Keratinocyte (primary cell): ENCODE measurements around the gene NDUFAF4. TPM values are rescaled to one million over a fixed set of nuclear protein-coding genes. Genes with fewer than 3 reads are reported as not detected.

Experiments
- DNase-seq: peaks from one replicate; pipeline ENCODE4 v3.0.0-alpha.2; 2011; ENCODE audit warnings: low read depth, missing footprints, low spot score
- FAIRE-seq: peaks from 2 replicates; lab custom pipeline; 2011; peaks lifted over from hg19 to GRCh38; lab: Jason Lieb, UNC
- H2AFZ ChIP-seq: 2 replicates; pipeline ENCODE4 v1.6.0; 2012; ENCODE audit warnings: low read length, control low read depth, inconsistent platforms; ENCODE audit not compliant: control insufficient read depth
- H3K27ac ChIP-seq: 2 replicates; pipeline ENCODE4 v1.5.1; 2011; ENCODE audit warnings: low read length; ENCODE audit not compliant: control insufficient read depth, insufficient read depth
- H3K27me3 ChIP-seq: 3 replicates; pipeline ENCODE4 v1.6.0; 2011; ENCODE audit warnings: low read length; ENCODE audit not compliant: control insufficient read depth, insufficient read depth; ENCODE audit errors: extremely low read depth
- H3K36me3 ChIP-seq, 2 experiments: 2 replicates in 1 of 2; 3 replicates in 1 of 2; pipeline ENCODE4 v1.5.1; 2011; ENCODE audit warnings: low read length in 2 of 2, mild to moderate bottlenecking in 1 of 2; ENCODE audit not compliant: control insufficient read depth in 2 of 2, insufficient read depth in 2 of 2; ENCODE audit errors: extremely low read depth in 1 of 2
- H3K4me1 ChIP-seq: 3 replicates; pipeline ENCODE4 v1.5.1; 2011; ENCODE audit warnings: low read length; ENCODE audit not compliant: control insufficient read depth, insufficient read depth; ENCODE audit errors: extremely low read depth
- H3K4me2 ChIP-seq: 3 replicates; pipeline ENCODE4 v1.6.0; 2011; ENCODE audit warnings: low read depth, low read length; ENCODE audit not compliant: control insufficient read depth, insufficient read depth; ENCODE audit errors: extremely low read depth
- H3K4me3 ChIP-seq, 3 experiments: fragments of 200-600 bp in 1 of 3; sonication (generic) in 1 of 3; 2 replicates in 2 of 3; 3 replicates in 1 of 3; pipeline ENCODE4 v1.5.1; 2011 to 2016; ENCODE audit warnings: low read length in 3 of 3, mild to moderate bottlenecking in 3 of 3, control low read depth in 2 of 3, inconsistent platforms in 1 of 3, low read depth in 1 of 3, mixed read lengths in 1 of 3, mixed run types in 1 of 3, moderate library complexity in 1 of 3; ENCODE audit not compliant: control insufficient read depth in 2 of 3, insufficient read depth in 2 of 3; ENCODE audit errors: extremely low read depth in 1 of 3
- H3K79me2 ChIP-seq: 2 replicates; pipeline ENCODE4 v1.6.0; 2012; ENCODE audit warnings: low read length; ENCODE audit not compliant: control insufficient read depth, insufficient read depth
- H3K9ac ChIP-seq: 3 replicates; pipeline ENCODE4 v1.6.0; 2011; ENCODE audit warnings: low read length; ENCODE audit not compliant: control insufficient read depth, insufficient read depth; ENCODE audit errors: extremely low read depth
- H3K9me1 ChIP-seq: 3 replicates; pipeline ENCODE4 v1.6.0; 2011; ENCODE audit warnings: low read length; ENCODE audit not compliant: control insufficient read depth, insufficient read depth; ENCODE audit errors: extremely low read depth
- H3K9me3 ChIP-seq: 2 replicates; pipeline ENCODE4 v1.5.1; 2012; ENCODE audit warnings: low read depth, low read length; ENCODE audit not compliant: control insufficient read depth
- H4K20me1 ChIP-seq: 3 replicates; pipeline ENCODE4 v1.6.0; 2011; ENCODE audit warnings: low read length; ENCODE audit not compliant: control insufficient read depth, insufficient read depth; ENCODE audit errors: extremely low read depth
- EZH2 ChIP-seq: IDR thresholded peaks from one replicate; pipeline ENCODE4 v1.6.1; 2012; ENCODE audit warnings: inconsistent platforms, mild to moderate bottlenecking, low read length, moderate library complexity
- dilution Hi-C: fragments of 300-500 bp; cut with MboI; formaldehyde crosslinking; loops from one replicate; pipeline ENCODE4 v1.7.0; 2020; ENCODE audit warnings: low sequenced_read_pairs; ENCODE audit not compliant: extremely low pct_ligation_motif_present
- polyA plus RNA-seq, 5 experiments: library from polyadenylated mRNA; depleted of rRNA in 3 of 5; stranded (reverse) in 3 of 5; stranded (forward) in 1 of 5; unstranded in 1 of 5; fragments of >200 nt; gene quantifications; 1 replicate in 1 of 5; 2 replicates in 3 of 5; 3 replicates in 1 of 5; pipeline versions ENCODE4 v1.2.1 to v1.2.3, GENCODE V29; 2011 to 2012; ENCODE audit warnings: missing spikeins in 2 of 5, low read depth in 1 of 5, low replicate concordance in 1 of 5
- small RNA-seq, 3 experiments: library from RNA; depleted of rRNA; stranded (forward); fragments of <200 nt; gene quantifications; one replicate each; pipeline ENCODE3, GENCODE V24; 2012; ENCODE audit warnings: low read depth in 3 of 3, low replicate concordance in 1 of 3; ENCODE audit not compliant: insufficient read length in 3 of 3
- TF ChIP-seq, protein P1 (sequence below), 3 experiments: IDR thresholded peaks in 1 of 3; conservative IDR thresholded peaks in 1 of 3; optimal IDR thresholded peaks in 1 of 3; 2 replicates in 2 of 3; 3 replicates in 1 of 3; pipeline versions ENCODE3 to v1.5.1; 2011; ENCODE audit warnings: low read length in 3 of 3, mild to moderate bottlenecking in 3 of 3, moderate library complexity in 2 of 3, control low read depth in 1 of 3, inconsistent platforms in 1 of 3; ENCODE audit not compliant: insufficient read depth in 2 of 3; ENCODE audit errors: extremely low read depth in 1 of 3

The NDUFAF4 gene
- polyA plus RNA-seq, 1 donor (not counting 4 experiments of a cell fraction or from before 2014, with no cell fraction given), result 68.3 TPM

DNA sequence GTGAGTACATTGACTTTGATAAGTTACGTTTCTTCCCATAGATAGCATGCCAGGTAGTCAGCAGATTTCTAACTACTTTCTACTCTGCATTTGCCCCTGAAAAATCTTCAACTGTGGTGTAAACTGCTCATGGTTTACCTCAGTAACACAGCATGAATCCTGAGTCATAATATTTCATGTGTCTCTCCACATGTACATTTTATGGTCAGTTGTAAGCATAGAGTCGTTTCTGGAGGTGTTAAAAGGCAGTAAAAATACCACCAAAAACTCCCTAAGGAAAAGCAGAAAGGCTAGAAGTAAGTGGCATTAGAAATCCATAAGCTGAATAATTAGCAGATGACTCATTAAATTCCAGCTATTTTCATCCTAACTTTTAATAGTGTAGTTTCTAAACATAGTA, 56.3 kb downstream of the NDUFAF4 start:
- Histone ChIP-seq H3K9me1 (no peaks in the 10 kb centered on the region), H3K4me3 (no peak overlapping the region)
- DNase-seq, result no peak

More for the DNA sequence above, 56.3 kb downstream of the NDUFAF4 start:
- TF ChIP-seq, protein P1, sequence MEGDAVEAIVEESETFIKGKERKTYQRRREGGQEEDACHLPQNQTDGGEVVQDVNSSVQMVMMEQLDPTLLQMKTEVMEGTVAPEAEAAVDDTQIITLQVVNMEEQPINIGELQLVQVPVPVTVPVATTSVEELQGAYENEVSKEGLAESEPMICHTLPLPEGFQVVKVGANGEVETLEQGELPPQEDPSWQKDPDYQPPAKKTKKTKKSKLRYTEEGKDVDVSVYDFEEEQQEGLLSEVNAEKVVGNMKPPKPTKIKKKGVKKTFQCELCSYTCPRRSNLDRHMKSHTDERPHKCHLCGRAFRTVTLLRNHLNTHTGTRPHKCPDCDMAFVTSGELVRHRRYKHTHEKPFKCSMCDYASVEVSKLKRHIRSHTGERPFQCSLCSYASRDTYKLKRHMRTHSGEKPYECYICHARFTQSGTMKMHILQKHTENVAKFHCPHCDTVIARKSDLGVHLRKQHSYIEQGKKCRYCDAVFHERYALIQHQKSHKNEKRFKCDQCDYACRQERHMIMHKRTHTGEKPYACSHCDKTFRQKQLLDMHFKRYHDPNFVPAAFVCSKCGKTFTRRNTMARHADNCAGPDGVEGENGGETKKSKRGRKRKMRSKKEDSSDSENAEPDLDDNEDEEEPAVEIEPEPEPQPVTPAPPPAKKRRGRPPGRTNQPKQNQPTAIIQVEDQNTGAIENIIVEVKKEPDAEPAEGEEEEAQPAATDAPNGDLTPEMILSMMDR (optimal IDR thresholded peaks at IDR 0.05 in 1 of 3, IDR thresholded peaks at IDR 0.05 in 1 of 3, conservative IDR thresholded peaks at IDR 0.05 in 1 of 3; ENCODE audit: extremely low read depth in 1 of 3, insufficient read depth in 2 of 3, low read length in 3 of 3), result no peak
- no peak for TF ChIP-seq EZH2
- H2AFZ ChIP-seq, result no peak overlapping the region
- peaks cover 3% of the 10 kb centered on the region for H3K4me1 ChIP-seq
- no peak for FAIRE-seq
- H4K20me1 ChIP-seq, result no peaks in the 10 kb centered on the region
- H3K79me2 ChIP-seq, result no peaks in the 10 kb centered on the region
- no peaks in the 10 kb centered on the region for H3K36me3 ChIP-seq
- dilution Hi-C loops, result no loop called here
- H3K9ac ChIP-seq, result no peak overlapping the region
- H3K4me2 ChIP-seq, result no peak overlapping the region
- peaks cover 12% of the 10 kb centered on the region for H3K27me3 ChIP-seq
- no peaks in the 10 kb centered on the region for H3K9me3 ChIP-seq
- no peak overlapping the region for H3K27ac ChIP-seq

Small RNA genes within 50 kb of the gene (small RNA-seq; reads per million reads assigned to genes)
- 0 reads per million in 3 experiments for gene RN7SL509P

Other genes starting within 250 kb of the NDUFAF4 start
- gene GPR63, start 60.4 kb downstream of the NDUFAF4 start, polyA plus RNA-seq, result 0.79 to 1.9 TPM (median 1.6 TPM) in 3 replicates
- gene KLHL32, start 26.8 kb upstream of the NDUFAF4 start, polyA plus RNA-seq, result 0.12 TPM in 1 of 3 replicates, not detected in the others